Heart left ventricle (tissue), 13 donors: ENCODE data around the gene FARP1.

ENCODE experiments used
- POLR2A ChIP-seq, 2 donors: fragments of 450-650 bp; IDR thresholded peaks; one replicate each; pipeline ENCODE4 v1.6.1; 2017; ENCODE audit warnings: antibody characterized with exemption in 2 of 2, mild to moderate bottlenecking in 2 of 2, moderate library complexity in 2 of 2
- TF ChIP-seq, protein P1 (sequence below), 12 donors: fragments of 200-600 bp; sonication (generic) in 4 of 12; IDR thresholded peaks; one replicate each; pipeline versions ENCODE4 v1.5.0 to v1.8.0; 2018 to 2022; ENCODE audit warnings: antibody characterized with exemption in 12 of 12, mild to moderate bottlenecking in 5 of 12
- donor health status: ischemic (EF 13 %, LVEDD 7.1; RV severe dilation, severe dysfunction).
- donor health status: DM: no; HTN: yes; CAD: no.
- donor health status: DM: no; HTN: no; CAD: no.
- donor health status: ischemic (EF 25% LVEDD 6.9; RV normal size, moderate dysfunction).
- donor health status: ischemic (EF 25% LVEDD 5.7; RV mildly dilated, moderate dysfunction).
- donor health status: ischemic (EF 35%, LVEDD 5.7; RV mildly dilated, moderate dysfunction).
- donor health status: nonischemic (EF 11% LVEDD 7.7; RV severe dilation, severe dysfunction).
- donor health status: DM: yes; HTN: yes; CAD: no.
- donor health status: PGD.
- donor health status: ischemic (EF 29% LVEDD 5.4; RV normal size, mild dysfunction).
- donor health status: nonischemic (EF 23%, LVEDD 6.1; RV moderate dilation, normal function).

GRCh38 chr13:98478189-98479129 is 335.6 kb downstream of the FARP1 start:
- TF ChIP-seq, protein P1, sequence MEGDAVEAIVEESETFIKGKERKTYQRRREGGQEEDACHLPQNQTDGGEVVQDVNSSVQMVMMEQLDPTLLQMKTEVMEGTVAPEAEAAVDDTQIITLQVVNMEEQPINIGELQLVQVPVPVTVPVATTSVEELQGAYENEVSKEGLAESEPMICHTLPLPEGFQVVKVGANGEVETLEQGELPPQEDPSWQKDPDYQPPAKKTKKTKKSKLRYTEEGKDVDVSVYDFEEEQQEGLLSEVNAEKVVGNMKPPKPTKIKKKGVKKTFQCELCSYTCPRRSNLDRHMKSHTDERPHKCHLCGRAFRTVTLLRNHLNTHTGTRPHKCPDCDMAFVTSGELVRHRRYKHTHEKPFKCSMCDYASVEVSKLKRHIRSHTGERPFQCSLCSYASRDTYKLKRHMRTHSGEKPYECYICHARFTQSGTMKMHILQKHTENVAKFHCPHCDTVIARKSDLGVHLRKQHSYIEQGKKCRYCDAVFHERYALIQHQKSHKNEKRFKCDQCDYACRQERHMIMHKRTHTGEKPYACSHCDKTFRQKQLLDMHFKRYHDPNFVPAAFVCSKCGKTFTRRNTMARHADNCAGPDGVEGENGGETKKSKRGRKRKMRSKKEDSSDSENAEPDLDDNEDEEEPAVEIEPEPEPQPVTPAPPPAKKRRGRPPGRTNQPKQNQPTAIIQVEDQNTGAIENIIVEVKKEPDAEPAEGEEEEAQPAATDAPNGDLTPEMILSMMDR (IDR thresholded peaks at IDR 0.05) = no peak
- no peak for TF ChIP-seq POLR2A (IDR thresholded peaks at IDR 0.05)
